GM18858 (cell line): Measurements from ENCODE around the gene SMKR1.
"Not testable (repeated sequence)": the region's sequence is repeated elsewhere in the genome, so short reads cannot be mapped to it uniquely, and the experiment has no call there.

Experiments used
- ATAC-seq: cut with Tn5 transposase; IDR thresholded peaks from one replicate; pipeline ENCODE4 v1.9.1; 2021; ENCODE audit not compliant: unreplicated experiment

The SMKR1 gene

DNA sequence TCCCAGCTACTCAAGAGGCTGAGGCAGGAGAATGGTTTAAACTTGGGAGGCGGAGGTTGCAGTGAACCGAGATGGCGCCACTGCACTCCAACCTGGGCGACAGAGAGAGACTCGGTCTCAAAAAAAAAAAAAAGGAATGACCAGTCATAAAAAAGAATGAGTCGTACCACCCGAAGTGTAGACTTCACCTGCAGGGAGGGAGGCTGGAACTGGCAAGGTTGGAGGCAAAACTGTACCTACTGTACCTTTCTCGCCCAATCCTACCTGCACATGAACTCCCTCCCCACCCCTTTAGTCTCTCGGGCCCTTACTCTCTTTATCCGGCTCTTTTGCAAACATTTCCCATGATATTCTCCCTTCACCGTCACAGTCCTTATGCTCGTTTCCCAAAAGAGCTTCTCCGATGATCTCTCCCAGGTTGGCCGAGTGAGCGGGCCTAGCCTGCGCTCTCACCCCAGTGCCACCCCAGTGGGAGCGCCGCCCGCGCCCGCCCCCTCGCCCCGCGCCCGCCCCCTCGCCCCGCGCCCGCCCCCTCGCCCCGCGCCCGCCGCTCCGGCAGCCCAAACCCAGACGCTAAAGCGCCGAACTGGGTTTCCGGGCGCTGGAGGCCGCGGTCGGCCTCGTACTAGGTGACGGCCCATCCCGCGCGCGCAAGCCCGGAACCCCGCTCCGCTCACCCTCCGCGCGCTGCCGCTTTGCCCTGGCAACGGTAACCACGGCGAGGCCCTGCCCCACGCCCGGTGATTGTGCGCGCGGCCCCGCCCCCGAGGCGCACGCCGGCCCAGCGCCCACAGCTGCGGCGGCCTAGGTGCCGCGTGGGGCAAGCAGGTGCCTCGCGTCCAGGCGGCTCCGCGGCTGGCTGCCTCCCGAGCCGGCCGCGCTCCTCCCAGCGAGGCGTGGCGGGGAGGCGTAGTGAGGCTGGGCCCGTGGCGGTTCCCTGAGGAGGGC, at the start of gene SMKR1:
SMKR1 (plus strand) TSS at position 772 of the 948 bp plus-strand sequence. CDS start 294 bp downstream, outside the sequence.
- ATAC-seq: peak; percentile 88

DNA sequence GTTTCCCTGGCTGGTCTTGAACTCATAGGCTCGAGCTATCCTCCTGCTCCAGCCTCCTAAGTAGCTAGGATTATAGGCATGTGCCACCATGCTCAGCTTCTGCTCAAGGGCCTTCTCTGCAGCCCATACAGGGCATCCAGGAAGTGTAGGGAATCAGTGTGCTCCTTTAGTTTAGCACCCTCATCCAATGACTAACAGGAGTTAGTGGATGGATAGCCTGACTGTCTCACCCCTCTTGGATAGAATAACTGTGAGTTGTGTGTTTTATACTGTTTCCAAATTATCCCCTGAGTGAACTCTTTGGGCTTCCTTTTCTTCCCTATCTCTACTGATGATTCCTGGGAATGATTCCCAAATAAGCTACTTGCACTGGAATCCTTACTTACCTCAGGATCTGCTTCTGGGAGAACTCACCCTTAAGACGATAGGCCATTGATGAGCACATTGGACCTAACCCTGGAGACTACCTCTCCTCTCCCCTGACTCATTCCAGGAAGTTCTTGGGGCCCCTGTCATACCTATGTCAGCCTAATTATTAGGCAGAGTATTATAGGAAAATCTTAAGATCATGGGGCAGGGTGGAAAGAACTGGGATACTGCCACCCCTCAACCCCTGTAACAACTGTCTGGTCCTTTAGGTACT, 49.6 kb upstream of the SMKR1 start:
- no peak for ATAC-seq

DNA sequence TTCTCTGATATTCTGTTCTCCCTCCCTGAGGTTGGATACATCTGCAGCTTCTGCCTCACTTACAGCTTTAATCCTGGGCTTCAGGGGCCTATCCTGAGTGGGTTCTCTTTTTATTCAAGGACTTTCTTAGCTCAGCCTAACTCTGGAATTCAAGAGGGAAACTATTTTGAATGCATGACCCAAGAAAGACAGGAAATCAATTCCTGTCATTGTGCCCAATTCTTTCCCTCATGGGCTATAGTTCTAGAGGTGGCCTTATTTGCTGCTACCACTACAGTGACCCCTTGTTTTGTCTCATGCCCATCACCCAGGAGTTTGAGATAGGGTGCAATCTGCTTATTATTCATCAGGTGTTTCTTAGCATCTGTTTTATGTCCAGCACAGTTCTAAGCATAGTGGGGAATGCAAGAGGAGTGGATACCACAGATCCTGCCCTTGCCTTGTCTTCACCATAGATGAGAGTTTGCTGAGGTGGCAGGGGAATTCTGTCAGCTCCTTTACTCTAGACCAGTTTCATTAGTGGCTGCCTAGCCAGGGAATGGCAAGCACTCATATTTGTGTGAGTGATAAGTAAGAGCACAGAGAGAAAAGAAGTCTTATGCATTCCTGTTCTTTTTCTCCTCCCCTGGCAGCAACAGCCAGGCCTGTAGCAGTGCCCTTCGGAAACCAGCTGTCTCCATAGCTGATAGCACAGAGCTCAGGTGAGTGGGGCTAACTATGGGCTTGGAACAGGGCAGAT, 48.7 kb upstream of the SMKR1 start:
- no peak for ATAC-seq

DNA sequence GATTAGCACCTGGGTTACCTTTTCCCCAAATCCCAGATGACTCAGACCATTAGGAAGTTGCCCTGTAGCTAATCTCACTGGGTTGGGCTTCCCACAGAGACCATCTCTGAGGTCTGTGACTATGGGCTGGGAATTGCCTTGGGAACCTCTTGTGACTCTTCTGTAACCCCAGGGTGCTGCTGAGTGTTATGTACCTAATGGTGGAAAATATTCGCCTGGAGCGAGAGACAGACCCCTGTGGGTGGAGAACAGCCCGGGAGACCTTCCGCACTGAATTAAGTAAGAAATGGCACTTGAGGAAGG, 48.1 kb upstream of the SMKR1 start:
- no peak for ATAC-seq

DNA sequence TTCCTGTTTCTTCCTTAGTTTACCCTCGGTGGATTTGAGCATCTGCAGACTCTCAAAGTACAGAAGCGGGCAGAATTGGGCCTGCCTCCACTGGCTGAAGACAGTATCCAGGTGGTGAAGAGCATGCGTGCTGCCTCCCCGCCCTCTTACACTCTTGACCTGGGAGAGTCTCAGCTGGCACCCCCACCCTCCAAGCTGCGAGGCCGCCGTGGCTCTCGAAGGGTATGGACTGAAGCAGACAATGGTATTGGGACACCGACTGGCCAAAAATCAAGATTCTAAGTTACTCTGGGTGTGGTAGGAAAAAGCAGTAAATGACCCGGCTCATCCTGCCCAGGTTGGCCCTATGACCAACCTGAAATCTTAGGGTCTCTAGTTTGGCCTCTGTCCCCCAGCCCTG, 45.9 kb upstream of the SMKR1 start:
- no peak for ATAC-seq

DNA sequence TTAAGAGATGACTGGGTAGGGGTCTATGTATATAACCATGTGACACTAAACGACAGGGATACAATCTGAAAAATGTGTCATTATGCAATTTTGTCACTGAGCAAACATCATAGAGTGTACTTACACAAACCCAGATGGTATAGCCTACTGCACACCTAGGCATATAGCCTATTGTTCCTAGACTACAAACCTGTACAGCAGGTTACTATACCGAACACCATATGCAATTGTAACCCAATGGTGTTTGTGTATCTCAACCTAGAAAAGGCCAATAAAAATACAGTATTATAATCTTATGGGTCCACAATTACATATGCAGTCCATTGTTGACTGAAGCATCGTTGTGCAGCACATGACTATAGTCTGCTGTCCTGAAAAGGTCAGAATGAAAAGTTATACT, 45.2 kb upstream of the SMKR1 start:
- ATAC-seq: no peak

DNA sequence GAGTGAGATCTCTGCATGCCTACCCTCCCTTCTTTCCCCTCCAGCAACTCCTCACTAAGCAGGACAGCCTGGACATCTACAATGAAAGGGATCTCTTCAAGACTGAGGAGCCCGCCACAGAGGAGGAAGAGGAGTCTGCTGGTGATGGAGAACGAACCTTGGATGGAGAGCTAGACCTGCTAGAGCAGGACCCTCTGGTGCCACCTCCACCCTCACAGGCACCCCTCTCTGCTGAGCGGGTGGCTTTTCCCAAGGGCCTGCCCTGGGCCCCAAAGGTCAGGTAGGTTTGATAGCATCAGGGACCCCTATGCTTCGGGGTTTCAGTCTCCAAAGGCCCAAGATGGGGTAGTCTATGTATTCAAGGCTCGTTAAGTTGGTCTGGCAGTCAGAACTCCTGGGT, 44.2 kb upstream of the SMKR1 start:
- ATAC-seq: no peak

DNA sequence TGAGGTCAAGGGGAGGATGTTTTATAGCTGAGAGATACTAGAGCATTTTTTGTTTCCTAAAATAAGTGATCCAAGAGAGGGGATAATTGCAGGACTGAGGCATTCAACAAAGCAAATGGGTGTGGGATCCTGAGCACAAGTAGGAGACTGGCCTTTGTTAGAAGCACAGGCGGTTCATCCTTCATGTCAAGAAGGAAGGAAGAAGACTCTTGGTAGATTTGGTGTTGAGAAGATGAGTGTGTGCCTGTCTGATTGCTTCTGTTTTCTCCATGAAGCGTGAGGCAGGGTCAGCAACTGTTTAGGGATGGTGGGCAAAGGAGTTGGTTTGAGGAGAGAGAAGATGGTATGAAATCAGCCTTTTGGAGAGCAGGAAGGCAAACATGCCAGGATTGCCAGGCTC, 40.5 kb upstream of the SMKR1 start:
- ATAC-seq: no peak

DNA sequence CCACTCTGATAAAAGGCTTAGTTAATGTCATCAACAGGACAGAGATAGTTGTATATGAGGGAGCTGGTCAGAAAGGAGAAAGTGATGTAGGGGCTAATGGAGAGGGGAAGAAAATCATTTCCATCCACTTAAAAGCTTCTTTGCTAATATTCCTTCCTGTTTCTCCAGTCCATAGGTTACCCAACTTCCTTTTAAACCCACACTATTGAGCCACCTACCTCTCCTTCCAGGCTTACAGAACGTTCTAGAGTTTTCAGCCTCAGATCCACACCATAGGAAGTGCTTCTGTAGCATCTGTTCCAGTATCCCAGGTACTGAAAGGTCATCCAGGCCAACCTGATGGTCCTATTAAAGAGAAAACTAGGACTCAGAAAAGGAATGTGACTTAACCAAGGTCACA, 39.9 kb upstream of the SMKR1 start:
- ATAC-seq: no peak

DNA sequence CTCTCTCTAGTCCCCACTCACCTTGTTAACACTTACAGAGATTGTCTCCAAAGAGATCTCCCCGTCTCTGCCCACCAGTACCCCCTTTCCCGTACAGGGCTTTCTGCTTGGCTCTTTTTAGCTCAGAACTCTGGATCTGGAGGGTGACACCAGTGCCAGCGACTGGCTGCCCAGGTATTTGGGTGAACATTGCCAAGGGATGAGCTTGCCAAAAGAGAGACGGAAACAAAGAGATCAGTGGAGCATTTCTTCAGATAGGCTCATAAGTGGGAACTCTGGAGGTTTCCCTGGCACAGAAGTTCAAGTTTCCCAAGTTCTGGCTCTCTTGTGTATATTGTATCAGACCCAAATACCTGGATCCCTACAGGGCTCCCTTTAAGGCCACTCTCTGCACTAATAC, 38.1 kb upstream of the SMKR1 start:
- no peak for ATAC-seq

DNA sequence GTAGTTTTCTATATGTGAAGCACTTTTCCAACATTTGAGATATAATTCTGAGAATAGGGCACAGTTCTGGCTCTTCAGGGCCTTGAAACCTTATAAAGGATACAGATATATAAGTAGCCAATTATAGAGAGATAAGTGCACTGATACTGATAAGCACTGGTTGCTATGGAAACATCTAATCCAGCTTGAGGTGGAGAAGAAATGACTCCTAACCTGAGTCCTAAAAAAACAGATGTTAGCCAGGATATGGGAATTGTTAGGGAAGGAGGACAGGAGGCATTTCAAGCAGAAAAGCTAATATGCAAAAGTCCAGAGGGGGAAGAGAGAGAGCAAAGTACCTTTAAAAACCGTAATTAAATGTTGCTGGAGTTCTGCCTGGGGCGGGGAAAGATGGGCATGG, 37.3 kb upstream of the SMKR1 start:
- no peak for ATAC-seq

DNA sequence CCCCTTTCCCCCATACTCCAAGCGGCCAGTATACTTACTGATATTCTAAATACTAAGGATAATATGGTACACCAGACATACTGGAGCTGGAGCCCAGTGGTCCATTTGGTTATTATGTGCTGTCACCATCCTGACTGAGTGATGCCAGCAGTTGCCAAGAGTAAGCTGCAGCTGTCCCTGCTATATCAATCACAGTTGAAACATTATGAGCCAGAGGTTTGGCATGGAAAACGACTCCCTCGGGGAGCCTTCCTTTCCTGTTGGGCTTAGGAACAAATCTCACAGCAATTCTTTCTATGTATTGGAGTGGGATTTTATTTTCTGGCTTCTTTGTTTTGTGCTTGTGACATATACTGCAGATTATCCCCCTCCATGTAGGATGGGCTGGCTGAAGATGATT, 35.5 kb upstream of the SMKR1 start:
- no peak for ATAC-seq

DNA sequence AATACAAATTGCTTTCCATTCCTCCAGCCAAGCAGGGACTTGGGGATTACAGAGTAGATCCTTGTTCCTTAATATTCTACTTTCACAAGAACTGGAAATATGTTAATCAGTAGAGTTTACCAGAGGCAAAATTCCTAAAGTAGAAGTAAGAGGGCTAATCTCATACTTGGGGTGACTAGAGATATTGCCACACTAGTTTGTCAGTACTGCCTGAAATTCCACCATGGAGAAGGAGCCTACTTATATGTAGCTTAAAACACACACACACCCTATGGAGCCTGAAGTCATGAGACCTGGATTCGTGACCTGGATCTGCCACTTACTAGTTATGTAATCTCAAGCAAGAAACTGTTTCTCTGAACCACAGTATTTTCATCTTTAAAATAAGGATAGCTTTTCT, 34.2 kb upstream of the SMKR1 start:
- no peak for ATAC-seq

DNA sequence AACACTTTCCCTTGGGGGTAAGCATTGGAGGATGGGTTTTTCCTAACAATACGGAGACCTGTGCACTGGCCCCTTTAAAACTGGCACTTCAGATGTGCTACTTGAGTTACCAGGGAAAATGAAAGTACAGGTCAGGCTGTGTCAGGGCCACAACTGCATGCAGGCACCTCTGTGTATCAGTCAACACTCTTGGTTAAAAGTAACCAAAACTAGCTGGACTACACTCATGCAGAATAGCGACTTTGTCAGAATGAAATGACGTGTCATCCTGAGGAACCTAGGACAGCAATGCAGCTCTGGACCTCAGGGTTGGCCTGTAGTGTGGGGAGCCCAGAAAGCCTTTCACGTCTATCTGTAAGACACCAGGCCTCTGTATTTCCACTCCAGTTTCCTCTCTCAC, 33.8 kb upstream of the SMKR1 start:
- ATAC-seq: no peak

DNA sequence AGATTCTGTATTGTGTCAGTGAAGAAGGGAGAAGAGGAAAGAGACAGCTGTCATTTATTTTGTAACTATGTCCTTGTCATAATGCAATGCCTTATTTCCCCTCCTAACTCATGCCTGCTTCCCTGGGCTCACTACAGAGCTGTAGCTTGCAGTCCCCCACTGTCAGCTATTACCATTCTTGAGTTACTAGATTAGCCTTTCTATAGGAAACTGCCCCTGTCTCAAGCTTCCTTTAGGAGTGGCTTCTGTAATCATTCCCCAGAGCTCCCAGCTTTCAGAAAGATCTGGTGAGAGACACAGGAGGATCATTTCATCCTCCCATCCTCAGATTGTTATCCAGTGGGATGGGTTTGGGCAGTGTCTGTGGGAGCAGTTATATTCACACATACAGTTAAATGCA, 32.4 kb upstream of the SMKR1 start:
- no peak for ATAC-seq

DNA sequence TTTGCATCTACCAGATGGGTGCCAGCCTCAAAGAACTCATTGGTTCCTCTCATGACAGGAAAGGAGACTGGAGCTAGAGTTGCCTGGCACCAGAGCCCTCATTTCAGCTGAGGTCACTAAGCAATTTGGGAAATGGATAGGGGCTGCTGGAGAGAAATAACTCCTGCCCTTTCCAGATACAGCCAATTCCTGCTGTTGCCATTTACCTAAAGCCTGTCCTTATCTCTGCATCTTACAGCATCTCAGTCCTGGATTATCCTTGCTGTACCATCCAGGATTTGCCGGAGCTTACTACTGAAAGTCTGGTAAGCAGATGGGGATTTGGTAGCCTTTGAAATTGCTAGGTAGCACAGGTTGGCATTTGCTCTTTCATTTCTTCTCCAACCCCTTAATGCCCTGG, 31.9 kb upstream of the SMKR1 start:
- ATAC-seq: no peak

DNA sequence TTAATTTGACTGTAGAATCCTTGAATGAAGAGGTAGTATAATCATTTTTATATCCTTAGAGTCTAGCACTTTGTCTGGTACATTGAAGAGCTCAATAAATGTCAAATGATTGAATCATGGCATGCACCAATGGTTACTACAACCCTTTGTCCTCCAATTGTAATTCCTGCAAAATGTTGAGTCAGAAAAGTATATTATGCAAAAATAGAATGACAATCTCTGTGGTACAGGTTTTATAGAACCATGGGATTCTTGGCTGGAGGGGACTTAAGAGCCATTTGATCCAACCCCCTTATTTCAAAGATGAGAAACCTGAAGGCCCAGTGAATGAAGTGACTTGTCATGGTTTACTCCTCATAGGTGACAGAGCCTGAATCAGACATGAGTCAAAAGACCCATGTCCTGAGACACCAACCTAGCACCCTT, 30.9 kb upstream of the SMKR1 start:
- ATAC-seq: no peak

DNA sequence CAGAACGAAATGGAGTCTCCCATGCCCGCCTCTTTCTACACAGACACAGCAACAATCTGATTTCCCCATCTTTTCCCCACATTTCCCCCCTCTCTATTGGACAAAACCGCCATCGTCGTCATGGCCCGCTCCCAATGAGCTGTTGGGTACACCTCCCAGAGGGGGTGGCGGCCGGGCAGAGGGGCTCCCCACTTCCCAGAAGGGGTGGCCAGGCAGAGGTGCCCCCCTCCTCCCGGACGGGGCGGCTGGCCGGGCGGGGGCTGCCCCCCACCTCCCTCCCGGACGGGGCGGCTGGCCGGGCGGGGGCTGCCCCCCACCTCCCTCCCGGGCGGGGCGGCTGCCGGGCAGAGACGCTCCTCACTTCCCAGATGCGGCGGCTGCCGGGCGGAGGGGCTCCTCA, 26.4 kb upstream of the SMKR1 start:
- ATAC-seq: not testable (repeated sequence)

DNA sequence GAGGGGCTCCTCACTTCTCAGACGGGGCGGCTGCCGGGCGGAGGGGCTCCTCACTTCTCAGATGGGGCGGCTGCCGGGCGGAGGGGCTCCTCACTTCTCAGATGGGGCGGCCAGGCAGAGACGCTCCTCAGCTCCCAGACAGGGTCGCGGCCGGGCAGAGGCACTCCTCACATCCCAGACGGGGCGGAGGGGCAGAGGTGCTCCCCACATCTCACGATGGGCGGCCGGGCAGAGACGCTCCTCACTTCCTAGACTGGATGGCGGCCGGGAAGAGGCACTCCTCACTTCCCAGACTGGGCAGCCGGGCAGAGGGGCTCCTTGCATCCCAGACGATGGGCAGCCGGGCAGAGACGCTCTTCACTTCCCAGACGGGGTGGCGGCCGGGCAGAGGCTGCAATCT, 25.9 kb upstream of the SMKR1 start:
- ATAC-seq: not testable (repeated sequence)

DNA sequence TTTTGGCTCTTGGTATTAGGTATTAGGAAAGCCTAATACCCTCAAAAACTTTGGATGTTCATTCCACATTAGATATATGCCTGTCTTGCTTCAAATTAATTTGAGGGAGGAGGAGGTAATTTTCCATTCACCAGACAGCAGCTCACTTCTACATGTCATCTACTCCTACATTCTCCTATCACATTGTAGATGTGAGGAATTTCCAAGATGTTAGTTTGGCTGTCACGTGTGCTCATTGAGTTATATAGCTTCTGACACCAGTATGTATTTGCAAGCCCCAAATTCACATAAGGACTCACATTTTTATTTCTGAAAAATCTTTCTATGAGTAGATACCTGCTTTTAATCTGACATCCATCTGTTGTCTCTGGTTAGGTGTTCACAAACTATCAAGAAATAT, 22.5 kb upstream of the SMKR1 start:
- no peak for ATAC-seq

DNA sequence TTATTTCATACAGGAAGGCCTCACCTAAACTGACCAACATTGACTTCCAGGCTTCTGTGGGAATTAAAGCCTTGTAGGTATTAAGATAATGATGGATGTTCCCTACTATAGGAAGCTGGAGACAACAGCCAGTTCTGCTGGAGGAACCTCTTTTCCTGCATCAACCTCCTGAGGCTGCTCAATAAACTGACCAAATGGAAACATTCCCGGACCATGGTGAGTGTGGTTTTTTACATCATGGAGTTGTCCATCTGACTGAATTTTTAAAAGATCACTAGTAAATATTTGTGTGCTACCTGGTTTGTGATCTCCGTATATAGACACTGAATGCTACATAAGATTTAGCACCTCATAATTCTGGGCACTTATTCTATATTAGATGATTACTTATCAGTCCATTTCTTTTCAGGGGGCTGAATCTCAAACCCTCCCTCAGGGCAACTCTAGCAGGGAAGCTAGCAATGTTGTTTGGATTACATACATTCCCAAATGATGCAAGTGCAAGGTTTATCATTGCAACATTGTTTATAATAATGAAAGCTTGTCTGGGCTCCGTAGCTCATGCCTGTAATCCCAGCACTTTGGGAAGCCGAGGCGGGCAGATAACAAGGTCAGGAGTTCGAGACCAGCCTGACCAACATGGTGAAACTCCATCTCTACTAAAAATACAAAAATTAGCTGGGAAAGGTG, 21.5 kb upstream of the SMKR1 start:
- no peak for ATAC-seq
